Measurements from ENCODE around the gene TMEM183A. TPM values are rescaled to one million over a fixed set of nuclear protein-coding genes. Genes with fewer than 3 reads are reported as not detected.

Gene TMEM183A
- total and polyA plus RNA-seq, 2 of the 4 experiments (the other 2 are of a cell fraction) = 56.8 to 63.1 TPM

DNA sequence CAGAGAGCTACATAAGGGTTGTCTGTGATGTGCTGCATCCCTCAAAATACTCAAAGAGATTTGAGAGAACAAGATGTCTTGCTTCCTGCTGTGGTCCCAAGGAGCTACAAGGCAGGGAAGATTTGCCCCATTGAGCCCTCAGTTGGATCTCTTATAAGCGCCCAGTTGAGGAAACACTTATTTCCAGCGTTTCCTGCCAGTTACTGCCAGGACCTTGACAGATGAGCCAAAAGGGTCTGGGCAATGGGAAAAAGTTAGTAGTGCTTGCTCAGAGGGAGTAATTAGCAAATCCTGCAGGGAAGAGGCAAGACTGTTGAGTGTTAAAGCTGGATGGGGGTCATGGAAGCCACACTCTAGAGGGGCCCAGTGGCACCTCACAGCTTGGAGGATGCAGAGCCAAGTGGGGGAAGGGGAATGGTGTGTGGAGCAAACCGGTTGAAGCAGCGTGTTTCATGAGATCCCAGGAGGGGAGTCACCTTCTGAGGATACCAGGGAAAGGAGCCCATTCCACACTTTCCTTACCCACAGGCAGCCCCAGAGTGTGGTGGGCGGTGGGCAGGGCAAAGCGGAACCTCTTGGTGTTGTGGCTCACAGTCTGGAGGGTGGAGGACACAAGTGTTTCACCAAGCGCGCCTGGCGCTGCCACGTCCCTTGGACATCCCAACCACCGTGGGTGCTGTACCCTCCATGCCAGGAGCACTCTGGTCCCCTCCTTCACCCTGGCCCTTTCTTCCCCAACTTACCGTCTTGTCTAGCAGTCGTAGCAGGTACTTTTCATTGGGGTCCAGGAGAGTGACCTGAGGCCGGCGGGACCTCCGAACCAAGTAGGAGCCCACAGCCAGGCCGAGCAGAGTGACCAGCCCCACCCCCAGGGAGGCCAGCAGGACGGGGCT lies 40.9 kb upstream of the TMEM183A start:
- H3K18ac ChIP-seq (ENCODE audit: low read depth, low read length) = no peak overlapping the region; the same call in 1 of the 2 replicates
- H3K9me1 ChIP-seq (ENCODE audit: insufficient read depth, low read length) = peaks cover 17% of the 10 kb centered on the region
- ChIA-PET POLR2A (ENCODE audit: unreplicated experiment) (no interaction called here), CTCF (no interaction called here)
- TF ChIP-seq, protein P1, sequence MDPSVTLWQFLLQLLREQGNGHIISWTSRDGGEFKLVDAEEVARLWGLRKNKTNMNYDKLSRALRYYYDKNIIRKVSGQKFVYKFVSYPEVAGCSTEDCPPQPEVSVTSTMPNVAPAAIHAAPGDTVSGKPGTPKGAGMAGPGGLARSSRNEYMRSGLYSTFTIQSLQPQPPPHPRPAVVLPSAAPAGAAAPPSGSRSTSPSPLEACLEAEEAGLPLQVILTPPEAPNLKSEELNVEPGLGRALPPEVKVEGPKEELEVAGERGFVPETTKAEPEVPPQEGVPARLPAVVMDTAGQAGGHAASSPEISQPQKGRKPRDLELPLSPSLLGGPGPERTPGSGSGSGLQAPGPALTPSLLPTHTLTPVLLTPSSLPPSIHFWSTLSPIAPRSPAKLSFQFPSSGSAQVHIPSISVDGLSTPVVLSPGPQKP (IDR thresholded peaks at IDR 0.05; ENCODE audit: borderline replicate concordance, low read depth, low read length) = no peak
- TF ChIP-seq, protein P2, sequence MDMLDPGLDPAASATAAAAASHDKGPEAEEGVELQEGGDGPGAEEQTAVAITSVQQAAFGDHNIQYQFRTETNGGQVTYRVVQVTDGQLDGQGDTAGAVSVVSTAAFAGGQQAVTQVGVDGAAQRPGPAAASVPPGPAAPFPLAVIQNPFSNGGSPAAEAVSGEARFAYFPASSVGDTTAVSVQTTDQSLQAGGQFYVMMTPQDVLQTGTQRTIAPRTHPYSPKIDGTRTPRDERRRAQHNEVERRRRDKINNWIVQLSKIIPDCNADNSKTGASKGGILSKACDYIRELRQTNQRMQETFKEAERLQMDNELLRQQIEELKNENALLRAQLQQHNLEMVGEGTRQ (IDR thresholded peaks at IDR 0.05; ENCODE audit: low read depth, low read length) = no peak
- TF ChIP-seq RCOR1 (IDR thresholded peaks at IDR 0.05; ENCODE audit: insufficient replicate concordance, low read length) = no peak
- no peak for TF ChIP-seq RFX5 (IDR thresholded peaks at IDR 0.05; ENCODE audit: low read depth, low read length)
- no peak for TF ChIP-seq MXI1 (IDR thresholded peaks at IDR 0.05; ENCODE audit: borderline replicate concordance, low read depth, low read length)
- peak overlapping the region; percentile 21 for H2AK9ac ChIP-seq (replicated peaks; ENCODE audit: low read depth, low read length, poor library complexity)
- peaks cover 12 to 21% of the 10 kb centered on the region in 2 experiments for H3K79me1 ChIP-seq (ENCODE audit: low read depth in 1 of 2, low read length in 2 of 2)
- peak; percentile 61; the same call in 1 of the 2 replicates for ATAC-seq (ENCODE audit: low read depth)
- H3K9ac ChIP-seq (ENCODE audit: low read depth, low read length) = peak overlapping the region; percentile 66
- H3K4ac ChIP-seq (ENCODE audit: low read depth, low read length) = peak overlapping the region; percentile 26; the same call in 1 of the 2 replicates
- no peak overlapping the region for H2BK120ac ChIP-seq (ENCODE audit: low read depth, low read length)
- no peak overlapping the region for H2BK20ac ChIP-seq (ENCODE audit: low read depth, low read length)
- 69% methylated on average over 3 of the region's 18 CpGs; no CpG with 5 or more reads in 1 of the 2 experiments for WGBS, 2 experiments (ENCODE audit: extremely low coverage in 2 of 2, insufficient read length in 1 of 2)
- H4K91ac ChIP-seq (ENCODE audit: insufficient read depth, low read depth, low read length) = no peak overlapping the region
- H3K4me1 ChIP-seq (ENCODE audit: control insufficient read depth, insufficient read depth, low read length) = peaks cover 9% of the 10 kb centered on the region
- peak overlapping the region; percentile 5; the same call in 1 of the 2 replicates for H3K56ac ChIP-seq (ENCODE audit: extremely low read depth, insufficient read depth, low read length)
- H3K36me3 ChIP-seq (ENCODE audit: control insufficient read depth, insufficient read depth, low read length) = peaks cover 8% of the 10 kb centered on the region
- no peak overlapping the region for H2BK15ac ChIP-seq (ENCODE audit: low read depth, low read length)
- H4K20me1 ChIP-seq (ENCODE audit: insufficient read depth, low read length) = no peaks in the 10 kb centered on the region
- intact Hi-C loops (cut with micrococcal nuclease) = no loop called here
- 0 out of 2 replicates have a peak overlapping the region, but pooled peaks have one; percentile 2 for H3K23ac ChIP-seq (ENCODE audit: low read depth, low read length)
- peak overlapping the region; percentile 22; the same call in 1 of the 2 replicates for H3K27ac ChIP-seq (ENCODE audit: insufficient read depth, low read length)
- BruUV-seq (replicated peaks) = no TSS peak
- 0 out of 2 replicates have a peak overlapping the region, but pooled peaks have one; percentile 20 for H3K14ac ChIP-seq (replicated peaks; ENCODE audit: low read depth, low read length)
- H3K27me3 ChIP-seq (ENCODE audit: control insufficient read depth, insufficient read depth, low read length) = no peaks in the 10 kb centered on the region
- H4K8ac ChIP-seq (ENCODE audit: low read depth in 2 of 2, low read length in 2 of 2) = peak overlapping the region in 1 of 2 experiments; percentile 84; a peak in 1 of 4 replicates
- peak overlapping the region; percentile 12 for H2BK5ac ChIP-seq (ENCODE audit: low read depth, low read length, poor library complexity, severe bottlenecking)
- H4K5ac ChIP-seq (ENCODE audit: low read depth, low read length) = no peak overlapping the region
- DNase-seq = no peak
- no peaks in the 10 kb centered on the region for H3K9me3 ChIP-seq (ENCODE audit: control insufficient read depth, insufficient read depth, low read length)
- in situ Hi-C loops (cut with MboI; ENCODE audit: low sequenced_read_pairs) = no loop called here
- dilution Hi-C loops (cut with HindIII; ENCODE audit: low sequenced_read_pairs, unreplicated experiment) = no loop called here
- peak overlapping the region; percentile 73; the same call in 1 of the 2 replicates for H2AK5ac ChIP-seq (ENCODE audit: low read depth, low read length)
- peak overlapping the region; percentile 89 for H3K4me2 ChIP-seq (ENCODE audit: low read depth, low read length)
- H3K4me3 ChIP-seq (ENCODE audit: insufficient read depth, low read depth, low read length) = peak overlapping the region; percentile 96
- peak overlapping the region; percentile 91 for H2AFZ ChIP-seq (replicated peaks; ENCODE audit: low read length, poor library complexity)
